ENCODE results near the gene LMF1.

DNA sequence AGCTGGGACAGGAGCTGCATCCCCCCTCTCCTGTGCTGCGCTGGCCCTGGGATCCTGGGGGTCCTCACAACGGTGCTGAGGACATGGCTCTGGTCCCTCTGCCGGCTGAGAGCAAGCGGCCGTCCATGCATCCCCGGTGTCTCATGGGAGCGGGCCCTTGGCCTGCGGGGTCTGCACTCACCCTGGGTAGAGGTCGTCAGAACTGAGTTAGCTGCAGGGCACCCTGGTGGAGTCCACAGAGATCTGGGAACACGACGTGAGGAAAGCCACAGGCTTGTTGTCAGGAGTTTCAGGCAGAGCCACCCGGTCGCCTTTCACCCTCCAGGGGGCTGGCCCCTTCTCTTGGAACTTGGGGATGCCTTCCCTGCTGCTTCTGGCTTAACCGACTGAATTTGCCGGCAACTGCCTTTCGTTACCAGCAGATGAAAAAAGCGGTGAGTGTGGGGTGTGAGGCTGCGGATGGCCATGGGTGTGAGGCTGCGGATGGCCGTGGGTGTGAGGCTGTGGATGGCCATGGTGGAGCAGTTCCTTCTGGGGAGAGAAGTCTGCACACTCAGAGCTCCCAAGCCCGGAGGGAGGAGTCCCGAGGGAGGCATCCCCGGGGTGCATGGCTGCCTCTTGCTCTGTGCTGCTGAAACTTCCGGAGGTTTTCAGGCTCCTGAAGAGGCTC, 81.7 kb downstream of the LMF1 start:
- TF ChIP-seq, protein P1, sequence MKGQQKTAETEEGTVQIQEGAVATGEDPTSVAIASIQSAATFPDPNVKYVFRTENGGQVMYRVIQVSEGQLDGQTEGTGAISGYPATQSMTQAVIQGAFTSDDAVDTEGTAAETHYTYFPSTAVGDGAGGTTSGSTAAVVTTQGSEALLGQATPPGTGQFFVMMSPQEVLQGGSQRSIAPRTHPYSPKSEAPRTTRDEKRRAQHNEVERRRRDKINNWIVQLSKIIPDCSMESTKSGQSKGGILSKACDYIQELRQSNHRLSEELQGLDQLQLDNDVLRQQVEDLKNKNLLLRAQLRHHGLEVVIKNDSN (CRISPR knock-in tag; IDR thresholded peaks at IDR 0.05): no peak
- TF ChIP-seq POLR2A (conservative IDR thresholded peaks at IDR 0.05) (no peak), MEF2A (IDR thresholded peaks at IDR 0.05; ENCODE audit: control insufficient read depth, low read depth, low read length) (no peak), HSF4 (CRISPR knock-in tag; IDR thresholded peaks at IDR 0.05; ENCODE audit: borderline replicate concordance) (no peak), JUNB (CRISPR knock-in tag; conservative IDR thresholded peaks at IDR 0.05) (no peak), POLR2AphosphoS5 (IDR thresholded peaks at IDR 0.05; ENCODE audit: control insufficient read depth, insufficient read depth, low read depth, low read length) (no peak), POLR2B (IDR thresholded peaks at IDR 0.05; ENCODE audit: low read depth, partially characterized antibody) (no peak), ZFP36 (IDR thresholded peaks at IDR 0.05; ENCODE audit: low read depth, low read length, partially characterized antibody) (no peak)
- TF ChIP-seq, protein P2, sequence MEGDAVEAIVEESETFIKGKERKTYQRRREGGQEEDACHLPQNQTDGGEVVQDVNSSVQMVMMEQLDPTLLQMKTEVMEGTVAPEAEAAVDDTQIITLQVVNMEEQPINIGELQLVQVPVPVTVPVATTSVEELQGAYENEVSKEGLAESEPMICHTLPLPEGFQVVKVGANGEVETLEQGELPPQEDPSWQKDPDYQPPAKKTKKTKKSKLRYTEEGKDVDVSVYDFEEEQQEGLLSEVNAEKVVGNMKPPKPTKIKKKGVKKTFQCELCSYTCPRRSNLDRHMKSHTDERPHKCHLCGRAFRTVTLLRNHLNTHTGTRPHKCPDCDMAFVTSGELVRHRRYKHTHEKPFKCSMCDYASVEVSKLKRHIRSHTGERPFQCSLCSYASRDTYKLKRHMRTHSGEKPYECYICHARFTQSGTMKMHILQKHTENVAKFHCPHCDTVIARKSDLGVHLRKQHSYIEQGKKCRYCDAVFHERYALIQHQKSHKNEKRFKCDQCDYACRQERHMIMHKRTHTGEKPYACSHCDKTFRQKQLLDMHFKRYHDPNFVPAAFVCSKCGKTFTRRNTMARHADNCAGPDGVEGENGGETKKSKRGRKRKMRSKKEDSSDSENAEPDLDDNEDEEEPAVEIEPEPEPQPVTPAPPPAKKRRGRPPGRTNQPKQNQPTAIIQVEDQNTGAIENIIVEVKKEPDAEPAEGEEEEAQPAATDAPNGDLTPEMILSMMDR (IDR thresholded peaks at IDR 0.05 in 2 of 3, conservative IDR thresholded peaks at IDR 0.05 in 1 of 3; ENCODE audit: insufficient read depth in 2 of 3, low read depth in 1 of 3, low read length in 3 of 3): no peak
- TF ChIP-seq, protein P3, sequence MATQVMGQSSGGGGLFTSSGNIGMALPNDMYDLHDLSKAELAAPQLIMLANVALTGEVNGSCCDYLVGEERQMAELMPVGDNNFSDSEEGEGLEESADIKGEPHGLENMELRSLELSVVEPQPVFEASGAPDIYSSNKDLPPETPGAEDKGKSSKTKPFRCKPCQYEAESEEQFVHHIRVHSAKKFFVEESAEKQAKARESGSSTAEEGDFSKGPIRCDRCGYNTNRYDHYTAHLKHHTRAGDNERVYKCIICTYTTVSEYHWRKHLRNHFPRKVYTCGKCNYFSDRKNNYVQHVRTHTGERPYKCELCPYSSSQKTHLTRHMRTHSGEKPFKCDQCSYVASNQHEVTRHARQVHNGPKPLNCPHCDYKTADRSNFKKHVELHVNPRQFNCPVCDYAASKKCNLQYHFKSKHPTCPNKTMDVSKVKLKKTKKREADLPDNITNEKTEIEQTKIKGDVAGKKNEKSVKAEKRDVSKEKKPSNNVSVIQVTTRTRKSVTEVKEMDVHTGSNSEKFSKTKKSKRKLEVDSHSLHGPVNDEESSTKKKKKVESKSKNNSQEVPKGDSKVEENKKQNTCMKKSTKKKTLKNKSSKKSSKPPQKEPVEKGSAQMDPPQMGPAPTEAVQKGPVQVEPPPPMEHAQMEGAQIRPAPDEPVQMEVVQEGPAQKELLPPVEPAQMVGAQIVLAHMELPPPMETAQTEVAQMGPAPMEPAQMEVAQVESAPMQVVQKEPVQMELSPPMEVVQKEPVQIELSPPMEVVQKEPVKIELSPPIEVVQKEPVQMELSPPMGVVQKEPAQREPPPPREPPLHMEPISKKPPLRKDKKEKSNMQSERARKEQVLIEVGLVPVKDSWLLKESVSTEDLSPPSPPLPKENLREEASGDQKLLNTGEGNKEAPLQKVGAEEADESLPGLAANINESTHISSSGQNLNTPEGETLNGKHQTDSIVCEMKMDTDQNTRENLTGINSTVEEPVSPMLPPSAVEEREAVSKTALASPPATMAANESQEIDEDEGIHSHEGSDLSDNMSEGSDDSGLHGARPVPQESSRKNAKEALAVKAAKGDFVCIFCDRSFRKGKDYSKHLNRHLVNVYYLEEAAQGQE (IDR thresholded peaks at IDR 0.05; ENCODE audit: borderline replicate concordance): no peak
- TF ChIP-seq, protein P3 (CRISPR knock-in tag; IDR thresholded peaks at IDR 0.05; ENCODE audit: low read depth): no peak
- TF ChIP-seq, protein P4, sequence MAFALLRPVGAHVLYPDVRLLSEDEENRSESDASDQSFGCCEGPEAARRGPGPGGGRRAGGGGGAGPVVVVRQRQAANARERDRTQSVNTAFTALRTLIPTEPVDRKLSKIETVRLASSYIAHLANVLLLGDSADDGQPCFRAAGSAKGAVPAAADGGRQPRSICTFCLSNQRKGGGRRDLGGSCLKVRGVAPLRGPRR (CRISPR knock-in tag; IDR thresholded peaks at IDR 0.05): no peak
- TF ChIP-seq, protein P5, sequence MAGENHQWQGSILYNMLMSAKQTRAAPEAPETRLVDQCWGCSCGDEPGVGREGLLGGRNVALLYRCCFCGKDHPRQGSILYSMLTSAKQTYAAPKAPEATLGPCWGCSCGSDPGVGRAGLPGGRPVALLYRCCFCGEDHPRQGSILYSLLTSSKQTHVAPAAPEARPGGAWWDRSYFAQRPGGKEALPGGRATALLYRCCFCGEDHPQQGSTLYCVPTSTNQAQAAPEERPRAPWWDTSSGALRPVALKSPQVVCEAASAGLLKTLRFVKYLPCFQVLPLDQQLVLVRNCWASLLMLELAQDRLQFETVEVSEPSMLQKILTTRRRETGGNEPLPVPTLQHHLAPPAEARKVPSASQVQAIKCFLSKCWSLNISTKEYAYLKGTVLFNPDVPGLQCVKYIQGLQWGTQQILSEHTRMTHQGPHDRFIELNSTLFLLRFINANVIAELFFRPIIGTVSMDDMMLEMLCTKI (IDR thresholded peaks at IDR 0.05; ENCODE audit: partially characterized antibody): no peak

Data from K562 (cell line).